PC-9 (cell line): ENCODE measurements around the gene FUT8.

Experiments
- EZH2 ChIP-seq: fragments of 200-600 bp; sonication (generic); IDR thresholded peaks from 2 replicates; pipeline ENCODE4 v1.8.0; 2017; ENCODE audit warnings: antibody characterized with exemption, low read depth
- TF ChIP-seq, protein P1 (sequence below): fragments of 200-600 bp; sonication (generic); conservative IDR thresholded peaks from 2 replicates; pipeline ENCODE4 v1.6.1; 2017; ENCODE audit warnings: mixed run types, antibody characterized with exemption, mild to moderate bottlenecking, moderate library complexity

DNA sequence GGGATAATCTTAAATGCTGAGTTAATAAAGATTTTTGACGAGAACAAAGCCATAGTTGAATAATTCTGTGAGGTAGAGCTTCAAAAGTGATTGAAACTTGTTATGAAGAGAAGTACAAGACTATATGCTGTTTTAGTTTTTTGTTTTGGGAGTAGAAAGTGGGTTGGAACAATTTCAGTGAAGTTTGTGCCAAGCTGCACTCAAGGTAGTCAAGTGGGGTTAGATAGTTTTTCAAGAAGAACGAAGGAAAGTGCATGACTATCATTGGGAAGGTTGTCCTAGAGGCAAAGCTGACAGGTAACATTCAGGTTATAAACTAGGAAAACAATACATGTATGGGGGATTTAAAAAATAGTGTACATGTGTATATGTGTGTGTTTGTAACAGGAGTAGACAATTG lies 16.2 kb downstream of the FUT8 start:
- TF ChIP-seq, protein P1, sequence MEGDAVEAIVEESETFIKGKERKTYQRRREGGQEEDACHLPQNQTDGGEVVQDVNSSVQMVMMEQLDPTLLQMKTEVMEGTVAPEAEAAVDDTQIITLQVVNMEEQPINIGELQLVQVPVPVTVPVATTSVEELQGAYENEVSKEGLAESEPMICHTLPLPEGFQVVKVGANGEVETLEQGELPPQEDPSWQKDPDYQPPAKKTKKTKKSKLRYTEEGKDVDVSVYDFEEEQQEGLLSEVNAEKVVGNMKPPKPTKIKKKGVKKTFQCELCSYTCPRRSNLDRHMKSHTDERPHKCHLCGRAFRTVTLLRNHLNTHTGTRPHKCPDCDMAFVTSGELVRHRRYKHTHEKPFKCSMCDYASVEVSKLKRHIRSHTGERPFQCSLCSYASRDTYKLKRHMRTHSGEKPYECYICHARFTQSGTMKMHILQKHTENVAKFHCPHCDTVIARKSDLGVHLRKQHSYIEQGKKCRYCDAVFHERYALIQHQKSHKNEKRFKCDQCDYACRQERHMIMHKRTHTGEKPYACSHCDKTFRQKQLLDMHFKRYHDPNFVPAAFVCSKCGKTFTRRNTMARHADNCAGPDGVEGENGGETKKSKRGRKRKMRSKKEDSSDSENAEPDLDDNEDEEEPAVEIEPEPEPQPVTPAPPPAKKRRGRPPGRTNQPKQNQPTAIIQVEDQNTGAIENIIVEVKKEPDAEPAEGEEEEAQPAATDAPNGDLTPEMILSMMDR, result no peak
- no peak for TF ChIP-seq EZH2
